HG03565 (cell line): ENCODE results near the gene LRRC32.
"Not testable (repeated sequence)": the region's sequence is repeated elsewhere in the genome, so short reads cannot be mapped to it uniquely, and the experiment has no call there.

Source experiments
- ATAC-seq: cut with Tn5 transposase; IDR thresholded peaks from one replicate; pipeline ENCODE4 v1.9.1; 2021; ENCODE audit warnings: mild to moderate bottlenecking, moderate library complexity; ENCODE audit not compliant: unreplicated experiment

The LRRC32 gene

DNA sequence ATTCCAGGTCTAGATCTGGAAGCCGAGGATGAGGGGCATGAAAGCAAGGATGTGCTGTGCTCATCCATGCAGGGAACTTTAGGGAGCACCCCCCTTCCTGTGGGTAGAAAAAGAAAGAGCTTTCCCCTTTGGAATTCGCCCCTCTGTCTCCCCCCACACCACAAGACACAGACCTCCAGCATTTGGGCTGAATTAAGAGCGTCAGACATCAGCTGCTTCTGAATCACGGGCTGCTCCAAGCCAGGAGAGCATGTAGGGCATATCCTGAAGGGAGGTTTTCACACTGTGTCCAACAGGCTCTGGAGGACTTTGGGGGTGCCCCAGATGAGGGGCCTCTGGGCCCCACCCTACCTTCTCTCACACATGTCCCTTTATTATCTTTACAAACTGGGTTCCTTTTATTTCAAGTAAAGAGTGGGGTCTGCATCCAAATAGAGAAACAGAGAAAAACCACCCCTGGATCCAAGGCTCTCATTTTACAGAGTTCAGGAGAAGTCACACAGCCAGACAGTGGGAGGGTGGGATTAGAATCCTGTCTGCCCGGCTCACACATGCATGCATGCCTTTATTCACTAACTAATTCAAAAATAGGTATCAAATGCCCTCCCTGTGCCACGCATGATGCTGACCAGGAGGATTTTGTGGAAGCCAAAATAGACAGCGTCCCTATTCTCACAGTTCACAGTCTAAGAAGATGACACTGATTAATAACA lies 52.8 kb downstream of the LRRC32 start:
- no peak for ATAC-seq

DNA sequence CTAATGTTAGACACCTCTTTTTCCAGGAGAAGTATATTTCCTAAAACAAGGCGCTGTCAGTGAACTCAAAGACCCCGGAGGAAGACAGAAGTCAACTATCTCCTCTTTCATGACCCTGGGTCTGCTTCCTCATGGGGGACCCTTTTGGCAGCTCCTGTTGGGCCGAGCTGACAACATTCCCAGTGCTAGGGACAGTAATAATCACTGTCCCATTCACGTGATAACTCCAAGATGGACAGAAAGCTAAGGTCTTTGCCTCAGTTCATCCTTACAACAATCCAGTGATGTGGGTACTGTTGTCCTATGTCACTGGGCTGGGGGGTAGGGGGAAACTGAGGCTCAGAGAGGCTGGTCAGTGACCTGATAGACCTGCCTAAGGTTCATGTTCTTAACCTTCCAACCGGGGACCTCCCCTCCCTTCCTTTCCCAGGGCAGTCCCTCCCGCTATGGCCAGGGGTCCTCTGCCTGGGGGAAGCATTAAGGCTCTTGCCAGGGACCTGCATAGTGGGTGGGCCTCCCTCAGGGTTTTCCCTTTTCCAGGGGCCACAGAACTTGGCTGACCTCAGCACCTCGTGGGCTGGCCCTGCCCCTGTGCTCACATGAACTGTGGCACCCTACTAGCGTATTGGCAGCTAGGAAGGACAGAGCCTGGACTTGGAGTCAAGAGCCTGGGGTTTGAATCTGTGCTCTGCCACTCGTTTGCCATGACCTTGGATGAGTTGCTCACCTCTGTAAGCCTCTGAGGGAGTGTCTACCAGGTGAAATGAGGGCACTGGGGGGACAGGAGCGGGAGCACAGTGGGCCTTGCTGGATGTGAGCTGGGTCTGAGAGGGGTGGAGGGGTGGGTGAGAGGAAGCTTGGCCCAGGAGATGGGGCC lies 53.6 kb downstream of the LRRC32 start:
- ATAC-seq, result no peak

DNA sequence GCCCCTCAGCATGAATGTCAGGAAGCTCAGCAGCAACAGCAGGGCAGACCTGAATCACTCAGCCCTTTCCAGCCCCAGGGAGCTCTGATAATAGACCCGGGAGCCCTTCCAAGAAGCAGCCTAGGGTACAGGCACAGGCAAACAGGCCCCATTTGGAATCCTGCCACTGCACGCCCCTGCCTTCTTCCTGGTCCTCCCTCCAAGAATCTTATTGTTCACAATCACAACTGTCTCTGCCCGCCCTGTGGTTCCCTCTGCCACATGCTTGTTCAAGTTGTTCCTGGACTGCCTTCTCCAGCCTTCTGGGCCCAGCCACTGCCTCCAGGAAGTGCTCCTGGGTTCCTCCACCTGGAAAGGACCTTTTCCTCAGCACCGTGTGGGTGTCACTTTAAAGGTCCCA lies 54.6 kb downstream of the LRRC32 start:
- no peak for ATAC-seq

DNA sequence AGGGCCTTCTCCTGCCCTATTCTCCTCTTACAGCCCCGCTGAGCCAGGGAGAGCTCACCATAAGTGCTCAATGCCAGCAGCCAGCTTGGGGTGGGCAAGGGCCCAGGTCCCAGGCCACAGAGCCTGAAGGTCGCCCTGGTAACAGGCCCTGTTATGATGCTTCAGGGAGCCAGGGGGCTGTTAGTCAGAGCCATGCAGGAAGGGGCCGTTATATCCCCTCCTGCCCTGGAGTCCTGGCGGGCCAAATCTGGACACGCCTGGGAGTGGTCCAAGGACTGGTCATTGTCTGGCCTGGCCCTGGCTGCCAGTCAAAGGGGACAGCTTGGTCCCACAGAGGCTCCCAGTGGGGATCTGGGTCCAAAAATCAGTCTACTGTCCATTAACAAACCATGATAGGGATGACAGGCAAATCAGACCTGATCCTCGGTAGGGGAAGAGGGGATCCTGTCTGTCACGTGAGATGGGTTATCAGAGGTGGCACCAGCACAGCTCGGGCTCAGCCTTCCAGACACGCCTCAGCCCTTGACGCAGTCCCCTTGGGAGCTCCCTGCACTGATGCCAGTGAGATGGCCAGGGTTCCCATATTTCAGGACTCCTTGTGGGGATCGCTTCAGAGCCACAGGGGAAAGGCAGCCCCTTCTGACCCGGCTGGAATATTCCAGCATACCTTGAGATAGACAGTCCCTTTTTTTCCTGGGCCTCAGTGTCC lies 55.9 kb downstream of the LRRC32 start:
- no peak for ATAC-seq

DNA sequence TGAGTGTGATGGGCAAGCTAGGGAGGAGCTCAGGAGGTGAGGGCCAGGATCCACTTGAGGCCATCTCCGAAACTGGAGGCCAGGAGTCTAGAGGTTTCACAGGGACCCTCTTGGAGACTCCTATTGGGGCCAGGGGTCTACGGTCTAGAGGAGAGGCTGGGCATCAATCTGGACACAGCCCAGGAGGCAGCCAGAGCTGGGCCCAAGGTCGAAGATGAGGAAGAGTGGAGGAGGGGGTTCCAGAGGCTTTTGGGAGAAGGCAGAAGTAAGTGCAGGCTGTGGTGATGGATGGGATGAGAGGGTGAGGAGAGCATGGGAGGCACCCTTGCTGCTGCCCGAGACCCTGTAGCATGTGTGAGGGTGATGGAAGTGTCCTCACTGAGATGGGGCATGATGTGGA lies 56.6 kb downstream of the LRRC32 start:
- ATAC-seq, result no peak

DNA sequence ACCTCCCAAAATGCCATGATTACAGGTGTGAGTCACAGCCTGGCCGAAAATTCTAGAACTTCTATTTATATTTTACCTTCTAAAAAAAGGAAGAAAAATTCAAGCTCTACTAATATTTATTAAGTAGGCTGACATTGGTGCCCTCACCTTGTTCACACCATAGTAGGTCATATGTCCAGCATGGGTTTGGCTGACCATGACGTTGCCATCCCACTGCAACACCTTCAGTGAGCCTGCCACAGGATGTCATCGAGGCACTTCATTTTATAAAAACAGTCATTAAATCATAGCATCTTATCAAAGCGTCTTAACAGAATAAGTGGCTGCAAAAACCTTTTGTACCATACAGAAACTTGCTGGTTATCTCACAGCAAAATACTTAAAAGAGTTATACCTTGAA lies 58.3 kb downstream of the LRRC32 start:
- no peak for ATAC-seq

DNA sequence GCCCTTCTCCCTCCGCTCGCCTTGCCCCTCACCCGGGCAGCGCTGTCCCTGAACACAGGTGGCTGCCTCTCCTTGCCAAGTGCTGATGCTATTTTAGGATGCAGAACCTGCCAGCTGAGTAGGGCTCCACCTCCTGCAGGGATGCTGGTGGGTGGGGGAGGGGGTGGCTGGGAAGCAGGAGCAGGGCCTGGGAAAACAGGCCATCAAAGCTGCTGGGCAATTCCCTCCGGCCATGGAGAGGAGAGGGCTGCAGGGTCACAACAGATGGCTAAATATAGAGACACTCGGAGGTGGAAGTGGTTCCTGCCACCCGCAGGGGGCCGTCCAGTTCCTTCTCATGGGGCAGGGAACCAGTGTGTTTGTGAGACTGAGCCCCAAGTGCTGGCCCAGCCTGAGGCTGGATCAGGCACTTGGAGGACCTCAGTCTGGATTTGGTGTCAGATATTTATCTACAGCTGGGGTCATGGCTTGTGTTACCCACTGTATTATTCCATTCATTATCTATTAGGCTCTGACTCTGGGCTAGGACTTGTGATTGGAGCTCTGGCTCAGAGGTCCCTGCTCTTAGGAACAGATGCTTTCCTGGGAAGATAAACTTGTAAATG lies 59.6 kb downstream of the LRRC32 start:
- no peak for ATAC-seq

DNA sequence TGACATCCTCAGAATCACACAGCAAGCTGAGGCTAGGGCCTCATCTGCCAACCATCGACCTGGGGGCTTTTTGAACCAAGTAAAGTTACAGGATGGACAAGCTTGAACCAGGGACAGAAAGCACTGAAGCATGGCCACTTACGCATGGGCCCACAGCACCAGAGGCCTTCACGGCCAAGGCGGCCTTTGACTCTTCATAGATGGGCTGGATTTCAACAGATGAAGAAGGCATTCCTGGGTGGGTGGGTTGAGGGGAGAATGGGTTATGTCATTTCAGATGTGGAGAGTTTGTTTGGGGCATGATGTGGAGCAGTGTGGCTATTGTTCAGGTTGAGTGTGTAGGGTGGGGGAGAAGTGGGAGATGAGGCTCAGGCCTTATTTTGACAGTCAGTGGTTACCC lies 60.2 kb downstream of the LRRC32 start:
- ATAC-seq, result no peak

DNA sequence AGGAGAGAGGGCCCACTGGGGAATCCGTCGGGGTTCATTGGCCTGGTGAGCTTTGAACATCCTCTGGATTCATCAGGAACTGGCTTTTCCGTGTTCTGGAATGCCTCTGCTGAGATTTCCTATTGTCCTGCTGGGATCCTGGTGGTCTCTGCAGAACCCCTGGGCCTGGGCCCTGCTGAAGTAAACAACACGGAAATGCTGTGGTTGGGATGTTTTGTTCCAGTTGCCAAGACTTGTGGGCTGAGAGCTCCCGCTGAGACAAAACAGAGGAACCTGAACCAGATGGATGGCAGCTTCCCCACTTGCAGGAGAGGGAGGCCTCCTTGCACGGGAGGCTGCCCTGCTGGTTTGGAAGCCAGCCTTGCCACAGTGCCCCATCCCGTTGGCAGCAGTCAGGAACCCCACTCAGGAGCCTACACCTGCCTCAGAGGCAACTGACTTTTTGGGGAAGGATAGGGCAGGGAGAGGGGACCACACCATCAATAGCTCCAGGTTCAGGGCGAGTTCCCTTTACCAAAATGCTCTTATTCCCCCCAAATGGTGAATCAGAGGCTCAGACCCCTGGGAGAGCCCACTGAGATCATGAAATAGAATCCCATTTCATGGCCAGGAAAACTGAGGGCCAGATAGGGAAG lies 60.7 kb downstream of the LRRC32 start:
- ATAC-seq, result no peak

DNA sequence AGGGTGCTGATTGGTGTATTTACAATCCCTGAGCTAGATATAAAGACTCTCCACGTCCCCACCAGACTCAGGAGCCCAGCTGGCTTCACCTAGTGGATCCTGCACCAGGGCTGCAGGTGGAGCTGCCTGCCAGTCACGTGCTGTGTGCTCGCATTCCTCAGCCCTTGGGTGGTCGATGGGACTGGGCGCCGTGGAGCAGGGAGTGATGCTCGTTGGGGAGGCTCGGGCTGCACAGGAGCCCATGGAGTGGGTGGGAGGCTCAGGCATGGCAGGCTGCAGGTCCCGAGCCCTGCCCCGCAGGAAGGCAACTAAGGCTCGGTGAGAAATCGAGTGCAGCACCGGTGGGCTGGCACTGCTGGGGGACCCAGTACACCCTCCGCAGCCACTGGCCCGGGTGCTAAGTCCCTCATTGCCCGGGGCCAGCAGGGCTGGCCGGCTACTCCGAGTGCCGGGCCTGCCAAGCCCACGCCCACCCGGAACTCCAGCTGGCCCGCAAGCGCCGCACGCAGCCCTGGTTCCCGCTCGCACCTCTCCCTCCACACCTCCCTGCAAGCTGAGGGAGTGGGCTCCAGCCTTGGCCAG lies 61.6 kb downstream of the LRRC32 start:
- not testable (repeated sequence) for ATAC-seq

DNA sequence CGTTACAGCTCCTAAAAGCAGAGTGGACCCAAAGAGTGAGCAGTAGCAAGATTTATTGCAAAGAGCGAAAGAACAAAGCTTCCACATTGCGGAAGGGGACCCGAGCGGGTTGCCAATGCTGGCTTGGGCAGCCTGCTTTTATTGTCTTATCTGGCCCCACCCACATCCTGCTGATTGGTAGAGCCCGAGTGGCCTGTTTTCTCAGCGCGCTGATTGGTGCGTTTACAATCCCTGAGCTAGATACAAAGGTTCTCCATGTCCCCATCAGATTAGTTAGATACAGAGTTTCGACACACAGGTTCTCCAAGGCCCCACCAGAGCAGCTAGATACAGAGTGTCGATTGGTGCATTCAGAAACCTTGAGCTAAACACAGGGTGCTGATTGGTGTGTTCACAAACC lies 62.3 kb downstream of the LRRC32 start:
- ATAC-seq, result not testable (repeated sequence)
